GM21367 (cell line): Measurements from ENCODE around the gene MAP1B.
"Not testable (repeated sequence)": the region's sequence is repeated elsewhere in the genome, so short reads cannot be mapped to it uniquely, and the experiment has no call there.

Experiments
- ATAC-seq: cut with Tn5 transposase; IDR thresholded peaks from one replicate; pipeline ENCODE4 v1.9.1; 2021; ENCODE audit not compliant: unreplicated experiment

Gene MAP1B

GRCh38 chr5:72107131-72107900 lies at the start of gene MAP1B:
Gene MAP1B, plus strand, starts transcription at chr5:72107475. Its CDS starts 57 bp downstream, at chr5:72107532.
- ATAC-seq = no peak

- no peak for ATAC-seq
These were observed 49.5 kb upstream of the MAP1B start for GRCh38 chr5:72057816-72058215.

DNA sequence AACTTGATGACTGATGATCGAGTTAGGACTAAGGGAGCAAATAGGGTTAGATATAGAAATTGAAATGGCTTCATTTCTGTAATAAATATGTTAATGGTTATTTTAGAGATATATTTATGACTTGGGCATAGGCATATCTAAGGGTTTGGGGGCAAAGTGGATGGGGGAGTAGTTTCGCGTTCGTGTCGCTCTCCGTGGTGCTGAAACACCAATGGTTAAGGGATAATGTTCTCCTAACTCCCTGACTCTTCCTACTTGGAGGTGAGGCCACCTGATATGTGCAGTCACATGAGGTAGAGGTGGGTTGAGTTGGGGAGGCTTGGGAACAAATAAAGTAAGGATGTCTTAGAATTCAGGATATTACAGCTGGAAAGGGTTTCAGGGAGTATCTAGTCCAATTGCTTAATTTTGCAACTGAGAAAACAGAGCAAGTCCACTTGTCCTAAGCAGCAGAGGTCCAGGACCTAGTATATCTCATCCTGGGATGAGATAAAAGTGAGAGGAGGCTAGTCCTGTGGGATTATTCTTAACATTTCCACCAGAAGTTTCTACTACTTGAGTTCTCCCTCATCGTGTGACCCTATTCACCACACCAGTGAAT lies 44.0 kb upstream of the MAP1B start:
- ATAC-seq = no peak

GRCh38 chr5:72064801-72065570 lies 42.3 kb upstream of the MAP1B start:
- ATAC-seq = no peak

GRCh38 chr5:72065751-72066255 lies 41.5 kb upstream of the MAP1B start:
- no peak for ATAC-seq

DNA sequence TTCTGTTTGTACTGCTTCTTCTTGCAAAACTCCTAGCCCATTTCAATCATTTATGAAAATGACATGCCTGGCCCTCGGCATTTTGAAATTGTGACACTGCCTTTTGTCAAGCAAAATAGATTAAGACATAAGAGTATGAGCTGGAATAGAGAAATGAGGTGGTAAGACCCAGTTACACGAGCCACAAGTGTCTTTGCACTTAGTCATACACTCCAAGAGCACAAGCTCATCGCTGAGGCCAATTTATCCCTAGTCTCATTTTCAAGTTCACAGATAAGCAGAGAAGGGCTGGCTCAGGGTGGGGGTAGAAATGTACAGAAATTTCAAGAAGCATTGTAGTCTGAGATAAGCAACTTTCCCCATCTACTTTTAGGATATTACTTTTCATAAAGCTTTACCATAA lies 40.6 kb upstream of the MAP1B start:
- ATAC-seq = no peak

GRCh38 chr5:72067682-72068470 lies 39.4 kb upstream of the MAP1B start:
- ATAC-seq = no peak

- ATAC-seq = no peak
These were observed 36.7 kb upstream of the MAP1B start for GRCh38 chr5:72070529-72070928.

DNA sequence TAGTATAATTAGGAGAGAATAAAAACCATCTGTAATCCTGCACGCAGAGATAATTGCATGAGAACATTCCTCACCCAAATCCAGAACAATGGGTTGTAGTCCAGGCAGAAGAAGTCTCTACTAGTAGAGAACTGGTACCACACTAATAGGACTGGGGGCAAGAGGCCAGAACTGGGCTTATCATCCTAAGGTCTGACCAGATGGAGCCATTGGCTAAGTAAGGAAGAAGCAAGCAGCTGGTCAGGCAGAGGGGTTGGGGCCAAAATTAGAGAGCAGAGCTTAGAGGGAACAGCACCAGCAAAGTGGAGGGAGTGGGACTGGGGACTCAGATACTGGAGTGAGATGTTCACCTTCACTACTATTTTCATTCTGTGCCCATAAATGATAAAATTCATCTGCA lies 35.4 kb upstream of the MAP1B start:
- ATAC-seq = no peak

DNA sequence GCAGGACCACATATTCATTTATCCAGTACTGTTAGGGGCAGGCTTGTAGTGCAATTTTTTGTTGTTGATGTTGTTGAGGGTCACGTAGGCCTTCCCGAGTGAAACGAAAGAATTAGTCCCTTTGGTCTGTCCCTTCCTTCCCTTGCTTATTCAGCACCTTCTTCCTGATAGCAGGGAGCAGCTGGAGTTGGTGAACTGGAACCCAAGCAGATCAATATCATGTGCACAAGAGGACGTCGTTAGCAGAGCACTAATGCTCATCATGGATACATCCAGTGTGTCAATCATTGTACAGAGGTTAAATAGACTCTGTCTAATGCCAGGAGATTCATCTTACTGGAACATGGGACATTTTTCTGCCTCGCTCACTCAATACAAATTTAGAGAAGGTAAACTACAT lies 33.0 kb upstream of the MAP1B start:
- no peak for ATAC-seq

- no peak for ATAC-seq
These were observed 31.8 kb upstream of the MAP1B start for GRCh38 chr5:72075461-72075860.

- ATAC-seq = no peak
These were observed 30.5 kb upstream of the MAP1B start for GRCh38 chr5:72076621-72077300.

- no peak for ATAC-seq
These were observed 29.9 kb upstream of the MAP1B start for GRCh38 chr5:72077390-72077789.

DNA sequence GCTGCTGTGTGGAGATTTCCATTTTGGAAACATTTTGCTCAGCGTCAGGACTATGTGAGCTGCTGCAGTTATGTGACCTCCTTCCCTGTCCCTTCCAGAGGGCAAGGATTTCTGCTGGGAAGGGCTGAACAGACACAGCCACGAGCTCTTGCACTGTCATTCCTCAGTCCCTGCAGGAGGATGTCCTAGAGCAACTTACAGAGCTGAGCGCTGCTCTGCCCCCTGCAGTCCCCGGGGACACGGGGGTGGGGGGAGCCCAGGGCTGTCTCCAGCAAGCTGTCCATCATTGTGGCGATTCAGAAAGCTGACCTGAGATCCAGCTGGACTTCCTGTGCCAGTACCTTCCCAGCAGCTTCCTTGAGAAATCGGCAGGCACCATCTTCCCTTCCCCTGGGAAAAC lies 28.0 kb upstream of the MAP1B start:
- no peak for ATAC-seq

DNA sequence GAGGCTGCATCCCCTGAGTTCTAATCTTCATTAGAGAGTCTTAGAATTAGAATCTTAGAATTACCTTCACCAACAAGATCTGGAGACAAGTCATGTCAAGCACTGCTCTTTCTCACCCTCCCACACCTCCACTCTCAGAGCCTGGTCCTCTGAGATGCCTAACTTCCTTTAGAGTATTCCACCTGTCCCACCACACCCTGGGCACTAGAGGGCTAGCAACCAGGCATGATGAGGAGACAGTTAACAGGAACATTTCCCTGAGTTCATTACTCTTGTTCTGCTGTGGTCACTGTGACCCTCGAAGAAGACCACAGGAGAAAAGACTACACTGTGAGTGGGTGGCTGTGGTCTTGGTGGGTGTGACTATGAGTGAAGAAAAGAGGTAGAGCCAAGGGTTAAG lies 25.2 kb upstream of the MAP1B start:
- no peak for ATAC-seq

- no peak for ATAC-seq
These were observed 22.4 kb upstream of the MAP1B start for GRCh38 chr5:72084876-72085275.

- ATAC-seq = no peak
These were observed 22.0 kb upstream of the MAP1B start for GRCh38 chr5:72085319-72085718.

DNA sequence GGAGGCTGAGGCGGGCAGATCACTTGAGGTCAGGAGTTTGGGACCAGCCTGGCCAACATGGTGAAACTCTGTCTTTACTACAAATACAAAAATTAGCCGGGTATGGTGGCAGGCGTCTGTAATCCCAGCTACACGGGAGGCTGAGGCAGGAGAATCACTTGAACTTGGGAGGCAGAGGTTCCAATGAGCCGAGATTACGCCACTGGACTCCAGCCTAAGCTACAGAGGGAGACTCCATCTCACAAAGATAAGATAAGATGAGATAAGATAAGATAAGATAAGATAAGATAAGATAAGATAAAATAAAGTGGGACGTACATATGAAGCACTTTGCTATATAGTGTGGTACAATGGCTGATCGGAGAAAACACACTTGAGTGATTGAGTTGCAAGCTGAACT lies 17.6 kb upstream of the MAP1B start:
- not testable (repeated sequence) for ATAC-seq

DNA sequence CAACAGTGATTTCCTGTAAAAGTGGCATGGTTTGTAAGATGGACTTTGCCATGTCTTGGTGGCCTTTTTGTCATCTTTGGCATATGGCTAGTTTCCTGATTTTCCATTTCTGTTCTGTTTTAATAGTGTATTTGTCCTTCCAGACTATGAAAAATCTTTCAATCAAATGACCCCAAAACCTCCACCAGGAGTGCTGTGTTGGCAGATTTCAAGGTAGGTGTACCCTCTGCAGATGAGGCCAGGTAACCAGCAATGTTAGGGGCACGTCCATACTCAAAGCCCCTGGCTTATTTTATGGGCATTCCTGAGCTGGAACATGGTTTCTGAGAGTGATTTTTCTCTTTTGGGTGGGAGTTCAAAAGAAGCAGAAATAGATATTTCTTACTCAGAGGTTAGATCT lies 15.2 kb upstream of the MAP1B start:
- ATAC-seq = no peak

DNA sequence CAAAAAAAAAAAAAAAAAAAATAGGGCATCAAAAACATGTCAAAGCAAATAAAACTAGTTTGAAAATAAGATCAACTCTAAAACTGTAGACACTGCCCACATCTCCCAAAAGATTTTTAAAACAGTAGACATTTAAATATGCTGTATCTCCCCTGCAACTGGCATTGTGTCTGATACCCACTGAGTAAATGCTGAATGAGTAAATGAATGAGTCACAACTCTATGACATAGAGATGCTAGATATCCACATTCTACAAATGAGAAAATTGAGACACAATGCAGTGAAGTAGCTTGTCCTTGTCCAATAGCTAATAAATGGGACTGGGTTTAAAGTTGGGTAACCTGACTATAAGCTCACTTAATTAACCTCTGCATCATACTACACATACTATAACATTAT lies 14.1 kb upstream of the MAP1B start:
- no peak for ATAC-seq
